ENCODE measurements around the gene PTPN11. TPM values are rescaled to one million over a fixed set of nuclear protein-coding genes. Genes with fewer than 3 reads are reported as not detected.

Gene PTPN11
- total RNA-seq, 1 experiment from 2014 or later, result 181 TPM

- H3K36me3 ChIP-seq (ENCODE audit: control insufficient read depth in 1 of 2, insufficient read depth in 2 of 2, low read length in 2 of 2), result peaks cover 0 to 4% of the 10 kb centered on the region in 2 experiments; a peak in 1 of 4 replicates
- H3K4me2 ChIP-seq (ENCODE audit: low read length), result no peak overlapping the region
- ChIA-PET POLR2A (no interaction called here), RAD21 (ENCODE audit: low non-redundant PET in 1 of 2, low total read pairs in 2 of 2, uncharacterized antibody in 2 of 2, unreplicated experiment in 2 of 2) (no interaction called here), CTCF (no interaction called here)
- H3K79me2 ChIP-seq (ENCODE audit: insufficient read depth, low read length), result peaks cover 92% of the 10 kb centered on the region
- TF ChIP-seq RAD21 (IDR thresholded peaks at IDR 0.05; ENCODE audit: low read depth) (no peak), CTCF (IDR thresholded peaks at IDR 0.05 in 2 of 3, conservative IDR thresholded peaks at IDR 0.05 in 1 of 3; ENCODE audit: borderline replicate concordance in 1 of 3, insufficient read depth in 1 of 3, low read depth in 2 of 3, low read length in 2 of 3) (no peak), JUND (IDR thresholded peaks at IDR 0.05) (no peak), SIN3A (IDR thresholded peaks at IDR 0.05; ENCODE audit: low read depth) (no peak)
- intact Hi-C loops (cut with micrococcal nuclease), result no loop called here
- H3K27me3 ChIP-seq (ENCODE audit: insufficient read depth, low read length), result no peaks in the 10 kb centered on the region
- no peak overlapping the region for H3K9ac ChIP-seq (ENCODE audit: low read length)
- H3K9me2 ChIP-seq (ENCODE audit: insufficient read depth), result no peaks in the 10 kb centered on the region
- no peaks in the 10 kb centered on the region for H3K4me1 ChIP-seq (ENCODE audit: control insufficient read depth in 1 of 2, insufficient read depth in 2 of 2, low read length in 2 of 2)
- H3K27ac ChIP-seq (ENCODE audit: low read depth, low read length), result no peak overlapping the region
- DNase-seq (ENCODE audit: low read depth, low spot score) (no peak), ATAC-seq (no peak)
- no peak overlapping the region for H3K4me3 ChIP-seq (replicated peaks in 1 of 2; ENCODE audit: low read depth in 1 of 2, low read length in 2 of 2)
- H4K20me1 ChIP-seq (ENCODE audit: insufficient read depth), result peaks cover 7% of the 10 kb centered on the region; the same call in 1 of the 2 replicates
- no peaks in the 10 kb centered on the region for H3K9me3 ChIP-seq (ENCODE audit: control insufficient read depth in 1 of 2, insufficient read depth in 1 of 2, low read depth in 1 of 2, low read length in 2 of 2)
- no TSS peak for BruUV-seq (replicated peaks)
- H2AFZ ChIP-seq (ENCODE audit: low read depth, low read length, poor library complexity, severe bottlenecking), result no peak overlapping the region
Observed at GRCh38 chr12:112431965-112432364, 13.2 kb downstream of the PTPN11 start.

- POLR2A ChIA-PET, result no interaction called here
- CTCF ChIA-PET, result no interaction called here
- H3K27me3 ChIP-seq (ENCODE audit: insufficient read depth, low read length), result no peaks in the 10 kb centered on the region
- no peak overlapping the region for H3K4me2 ChIP-seq (ENCODE audit: low read length)
- no peaks in the 10 kb centered on the region for H3K9me2 ChIP-seq (ENCODE audit: insufficient read depth)
- ATAC-seq (no peak), DNase-seq (ENCODE audit: low read depth, low spot score) (no peak)
- TF ChIP-seq CTCF (IDR thresholded peaks at IDR 0.05 in 2 of 3, conservative IDR thresholded peaks at IDR 0.05 in 1 of 3; ENCODE audit: borderline replicate concordance in 1 of 3, insufficient read depth in 1 of 3, low read depth in 2 of 3, low read length in 2 of 3), result no peak
- no peak for TF ChIP-seq POLR2A (IDR thresholded peaks at IDR 0.05; ENCODE audit: borderline replicate concordance, extremely low read depth, insufficient read depth, insufficient read length)
- TF ChIP-seq YY1 (IDR thresholded peaks at IDR 0.05; ENCODE audit: extremely low read depth, insufficient replicate concordance, low read depth, low read length), result no peak
- TF ChIP-seq SRF (IDR thresholded peaks at IDR 0.05; ENCODE audit: low read depth), result no peak
- TF ChIP-seq MAX (IDR thresholded peaks at IDR 0.05), result no peak
- no peak for TF ChIP-seq JUND (IDR thresholded peaks at IDR 0.05)
- TF ChIP-seq ZFX (IDR thresholded peaks at IDR 0.05), result no peak
- no peak for TF ChIP-seq EZH2 (IDR thresholded peaks at IDR 0.05)
- TF ChIP-seq ATF3 (IDR thresholded peaks at IDR 0.05), result no peak
- TF ChIP-seq, protein P1, sequence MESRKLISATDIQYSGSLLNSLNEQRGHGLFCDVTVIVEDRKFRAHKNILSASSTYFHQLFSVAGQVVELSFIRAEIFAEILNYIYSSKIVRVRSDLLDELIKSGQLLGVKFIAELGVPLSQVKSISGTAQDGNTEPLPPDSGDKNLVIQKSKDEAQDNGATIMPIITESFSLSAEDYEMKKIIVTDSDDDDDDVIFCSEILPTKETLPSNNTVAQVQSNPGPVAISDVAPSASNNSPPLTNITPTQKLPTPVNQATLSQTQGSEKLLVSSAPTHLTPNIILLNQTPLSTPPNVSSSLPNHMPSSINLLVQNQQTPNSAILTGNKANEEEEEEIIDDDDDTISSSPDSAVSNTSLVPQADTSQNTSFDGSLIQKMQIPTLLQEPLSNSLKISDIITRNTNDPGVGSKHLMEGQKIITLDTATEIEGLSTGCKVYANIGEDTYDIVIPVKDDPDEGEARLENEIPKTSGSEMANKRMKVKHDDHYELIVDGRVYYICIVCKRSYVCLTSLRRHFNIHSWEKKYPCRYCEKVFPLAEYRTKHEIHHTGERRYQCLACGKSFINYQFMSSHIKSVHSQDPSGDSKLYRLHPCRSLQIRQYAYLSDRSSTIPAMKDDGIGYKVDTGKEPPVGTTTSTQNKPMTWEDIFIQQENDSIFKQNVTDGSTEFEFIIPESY (IDR thresholded peaks at IDR 0.05; ENCODE audit: extremely low read depth, insufficient replicate concordance, low read length), result no peak
- no peak for TF ChIP-seq SP1 (IDR thresholded peaks at IDR 0.05; ENCODE audit: low read depth)
- TF ChIP-seq RAD21 (IDR thresholded peaks at IDR 0.05; ENCODE audit: low read depth), result no peak
- no peak for TF ChIP-seq ELF1 (IDR thresholded peaks at IDR 0.05; ENCODE audit: borderline replicate concordance, low read depth)
- no TSS peak for BruUV-seq (replicated peaks)
- no peaks in the 10 kb centered on the region for H3K4me1 ChIP-seq (ENCODE audit: control insufficient read depth in 1 of 2, insufficient read depth in 2 of 2, low read length in 2 of 2)
- H3K36me3 ChIP-seq (ENCODE audit: control insufficient read depth in 1 of 2, insufficient read depth in 2 of 2, low read length in 2 of 2), result peaks cover 0 to 4% of the 10 kb centered on the region in 2 experiments; a peak in 1 of 4 replicates
- peaks cover 92% of the 10 kb centered on the region for H3K79me2 ChIP-seq (ENCODE audit: insufficient read depth, low read length)
- no peaks in the 10 kb centered on the region for H3K9me3 ChIP-seq (ENCODE audit: control insufficient read depth in 1 of 2, insufficient read depth in 1 of 2, low read depth in 1 of 2, low read length in 2 of 2)
- no peak overlapping the region for H2AFZ ChIP-seq (ENCODE audit: low read depth, low read length, poor library complexity, severe bottlenecking)
- no peak overlapping the region for H3K4me3 ChIP-seq (replicated peaks in 1 of 2; ENCODE audit: low read depth in 1 of 2, low read length in 2 of 2)
- no peak overlapping the region for H3K9ac ChIP-seq (ENCODE audit: low read length)
- RAD21 ChIA-PET (ENCODE audit: low non-redundant PET in 1 of 2, low total read pairs in 2 of 2, uncharacterized antibody in 2 of 2, unreplicated experiment in 2 of 2), result no interaction called here
- intact Hi-C loops (cut with micrococcal nuclease), result no loop called here
- peaks cover 7% of the 10 kb centered on the region; the same call in 1 of the 2 replicates for H4K20me1 ChIP-seq (ENCODE audit: insufficient read depth)
- no peak overlapping the region for H3K27ac ChIP-seq (ENCODE audit: low read depth, low read length)
Observed at GRCh38 chr12:112433551-112433950, 14.8 kb downstream of the PTPN11 start.

Data from HCT116 (cell line).